ENCODE data around the gene CNP. TPM values are rescaled to one million over a fixed set of nuclear protein-coding genes. Genes with fewer than 3 reads are reported as not detected.
"Not testable (repeated sequence)": the region's sequence is repeated elsewhere in the genome, so short reads cannot be mapped to it uniquely, and the experiment has no call there.

The CNP gene
- 40.1 TPM for polyA plus RNA-seq (ENCODE audit: insufficient read length)

- DNase-seq (ENCODE audit: low read depth): peak; percentile 51
Measured at GRCh38 chr17:41966463-41967140, at the start of gene CNP. TSS of gene CNP (plus strand) at chr17:41966795. CDS start at chr17:41966885, 90 bp downstream.

GRCh38 chr17:41917192-41917591, 49.4 kb upstream of the CNP start:
- no peak for DNase-seq (ENCODE audit: low read depth)

GRCh38 chr17:41917679-41918313, 48.8 kb upstream of the CNP start:
- DNase-seq (ENCODE audit: low read depth): no peak

- peak; percentile 90 for DNase-seq (ENCODE audit: low read depth)
Measured at GRCh38 chr17:41918314-41919164, 48.1 kb upstream of the CNP start, which contains the start of gene ACLY. TSS of gene ACLY (minus strand) at chr17:41918951. CDS start at chr17:41913873, 5,078 bp downstream.

- no peak for DNase-seq (ENCODE audit: low read depth)
Measured at GRCh38 chr17:41919165-41919817, 47.3 kb upstream of the CNP start.

GRCh38 chr17:41919840-41920579, 46.6 kb upstream of the CNP start:
- no peak for DNase-seq (ENCODE audit: low read depth)

- no peak for DNase-seq (ENCODE audit: low read depth)
Measured at GRCh38 chr17:41920580-41920955, 46.0 kb upstream of the CNP start.

GRCh38 chr17:41925991-41926590, 40.5 kb upstream of the CNP start:
- no peak for DNase-seq (ENCODE audit: low read depth)

- no peak for DNase-seq (ENCODE audit: low read depth)
Measured at GRCh38 chr17:41928693-41929251, 37.8 kb upstream of the CNP start.

GRCh38 chr17:41930009-41930832, 36.4 kb upstream of the CNP start, which contains the start of gene ODAD4:
TSS of gene ODAD4 (plus strand) at chr17:41930617. CDS start at chr17:41930724, 107 bp downstream.
- peak; percentile 88 for DNase-seq (ENCODE audit: low read depth)

GRCh38 chr17:41930833-41931156, 35.8 kb upstream of the CNP start:
- DNase-seq (ENCODE audit: low read depth): not testable (repeated sequence)

GRCh38 chr17:41931715-41932114, 34.9 kb upstream of the CNP start:
- DNase-seq (ENCODE audit: low read depth): not testable (repeated sequence)

- DNase-seq (ENCODE audit: low read depth): no peak
Measured at GRCh38 chr17:41932816-41933389, 33.7 kb upstream of the CNP start.

GRCh38 chr17:41935641-41936040, 31.0 kb upstream of the CNP start:
- DNase-seq (ENCODE audit: low read depth): no peak

- DNase-seq (ENCODE audit: low read depth): no peak
Measured at GRCh38 chr17:41937970-41938954, 28.3 kb upstream of the CNP start.

GRCh38 chr17:41939044-41939692, 27.4 kb upstream of the CNP start:
- DNase-seq (ENCODE audit: low read depth): no peak

GRCh38 chr17:41939693-41940090, 26.9 kb upstream of the CNP start:
- DNase-seq (ENCODE audit: low read depth): no peak
